Left kidney (tissue), 2 donors: ENCODE measurements around the gene DDB1. TPM values are rescaled to one million over a fixed set of nuclear protein-coding genes. Genes with fewer than 3 reads are reported as not detected.

ENCODE experiments used
- DNase-seq: peaks from one replicate; pipeline ENCODE4 v3.0.0-alpha.2; 2013
- polyA plus RNA-seq: library from polyadenylated mRNA; unstranded; fragments of 120-200 nt; gene quantifications from one replicate; pipeline ENCODE4 v1.2.1, GENCODE V29; 2013; ENCODE audit not compliant: insufficient read length

Gene DDB1
- polyA plus RNA-seq, 1 donor = 230 TPM

DNA sequence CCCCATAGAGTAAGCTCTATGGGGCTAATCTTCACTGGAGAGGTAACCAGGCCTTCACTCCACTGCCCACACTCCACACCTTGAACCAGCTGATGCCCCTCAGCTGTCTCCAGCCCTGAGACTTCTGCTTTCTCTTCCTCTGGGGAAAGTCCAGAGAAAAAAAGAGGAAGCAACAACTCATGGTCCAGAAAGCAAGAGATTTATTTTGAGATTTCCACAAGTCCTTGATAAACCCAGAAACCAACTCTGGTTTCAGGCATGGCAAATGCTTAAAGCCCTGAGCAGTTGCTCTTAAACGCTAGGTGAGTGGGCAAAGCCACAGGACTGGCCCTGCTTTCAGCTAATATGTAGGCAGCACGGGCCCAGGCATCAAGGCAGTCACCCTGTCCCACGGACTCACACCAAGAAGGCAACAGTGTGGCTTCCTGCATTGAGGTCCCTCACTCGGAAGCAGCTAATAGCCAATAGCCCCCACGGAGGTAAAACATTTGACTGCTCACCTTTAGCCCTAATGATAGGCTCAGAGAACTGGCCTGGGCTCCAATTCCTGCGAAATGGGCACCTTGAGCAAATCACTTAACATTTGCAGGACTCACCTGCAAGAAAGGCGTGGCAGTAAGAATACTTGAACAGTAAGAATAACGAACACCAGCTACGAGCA, 24.5 kb upstream of the DDB1 start:
- no peak for DNase-seq

DNA sequence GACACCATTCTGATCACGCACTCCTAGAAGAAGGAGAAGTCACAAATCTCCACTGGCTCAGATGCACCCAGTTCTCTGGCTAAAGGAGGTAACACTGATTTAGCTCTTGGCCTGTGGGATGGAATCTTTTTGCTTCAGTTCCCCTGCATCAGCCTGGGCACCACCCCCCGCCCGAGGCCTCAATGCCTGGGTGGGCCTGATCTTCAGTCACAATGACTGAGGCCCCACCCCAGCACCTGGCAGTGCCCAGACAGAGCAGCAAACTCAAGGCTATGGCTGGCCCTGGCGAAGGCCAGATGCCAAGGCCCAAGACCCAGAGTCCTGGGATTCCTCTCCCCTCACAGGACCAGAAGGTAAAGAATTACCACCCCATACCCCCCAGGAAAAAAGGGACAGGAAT, 23.8 kb upstream of the DDB1 start:
- DNase-seq = no peak

DNA sequence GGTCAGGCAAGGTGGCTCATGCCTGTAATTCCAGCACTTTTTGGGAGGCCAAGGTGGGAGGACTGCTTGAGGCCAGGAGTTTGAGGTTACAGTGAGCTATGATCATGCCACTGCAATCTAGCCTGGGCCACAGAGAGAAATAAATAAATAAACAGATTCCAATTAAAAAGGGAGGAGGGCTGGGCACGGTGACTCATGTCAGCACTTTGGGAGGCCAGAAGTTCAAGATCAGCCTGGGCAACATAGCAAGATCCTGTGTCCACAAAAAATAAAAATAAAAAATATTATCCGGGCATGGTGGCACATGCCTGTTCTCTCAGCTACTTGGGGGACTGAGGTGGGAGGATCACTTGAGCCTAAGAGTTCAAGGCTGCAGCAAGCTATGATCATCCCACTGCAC, 21.3 kb upstream of the DDB1 start:
- no peak for DNase-seq

DNA sequence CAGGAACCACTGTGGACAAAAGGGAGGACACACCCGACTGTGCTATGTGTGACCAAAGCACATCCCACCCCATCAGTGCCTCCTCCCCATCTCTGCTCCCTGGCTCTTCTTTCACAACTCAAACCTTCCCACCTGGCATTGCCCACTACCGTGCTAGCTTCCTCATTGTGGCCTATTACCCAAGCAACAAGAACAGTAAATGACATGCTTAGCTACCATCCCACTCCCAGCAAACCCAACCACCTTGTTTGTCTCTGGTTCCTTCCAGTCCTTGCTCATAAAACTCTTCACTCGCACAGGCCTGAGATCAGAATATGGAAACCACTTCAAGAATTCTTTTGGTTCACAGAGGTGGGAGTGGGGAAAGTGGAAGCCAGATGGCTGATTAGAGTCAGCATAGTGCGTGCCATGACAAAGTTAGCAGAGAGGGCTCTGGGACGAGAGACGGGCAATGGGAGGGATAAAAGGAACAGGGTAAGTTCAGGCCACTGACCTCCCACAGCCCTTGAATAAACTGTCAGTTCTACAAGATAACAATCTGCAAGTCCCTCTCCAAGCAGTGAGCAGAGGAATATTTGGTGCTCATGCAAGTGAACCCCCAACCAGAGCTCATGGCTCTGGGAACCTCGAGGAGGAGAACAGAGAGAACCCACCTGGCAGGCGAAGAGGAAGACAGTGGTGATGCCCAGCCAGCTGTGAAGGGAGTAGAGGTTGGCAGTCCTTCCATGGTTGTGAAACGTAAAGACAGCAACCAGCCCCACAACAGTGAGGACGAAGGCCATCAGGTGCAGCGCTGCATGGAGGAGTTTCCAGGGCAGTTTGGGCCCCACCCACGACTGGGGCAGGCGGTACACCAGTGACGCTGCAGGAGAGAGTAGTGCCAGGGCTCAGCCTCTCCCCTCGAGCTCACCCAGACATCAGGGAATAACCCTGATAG, 20.5 kb upstream of the DDB1 start:
- DNase-seq = no peak

DNA sequence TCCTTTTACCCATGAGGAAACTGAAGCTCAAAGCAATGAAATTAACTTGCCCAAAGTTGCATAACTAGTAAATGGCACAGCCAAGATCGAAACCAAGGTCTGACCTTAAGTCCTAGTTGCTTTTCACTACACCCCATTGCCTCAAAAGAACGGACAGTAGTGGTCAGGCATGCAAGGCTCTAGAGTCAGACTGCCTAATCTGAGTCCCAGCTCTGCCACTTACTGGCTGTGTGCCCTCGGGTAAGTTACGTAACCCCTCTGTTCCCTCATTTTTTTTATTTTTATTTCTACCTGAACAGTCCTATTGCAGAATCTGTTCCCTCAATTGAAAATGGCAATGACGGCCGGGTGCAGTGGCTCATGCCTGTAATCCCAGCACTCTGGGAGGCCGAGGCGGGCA, 19.1 kb upstream of the DDB1 start:
- no peak for DNase-seq

DNA sequence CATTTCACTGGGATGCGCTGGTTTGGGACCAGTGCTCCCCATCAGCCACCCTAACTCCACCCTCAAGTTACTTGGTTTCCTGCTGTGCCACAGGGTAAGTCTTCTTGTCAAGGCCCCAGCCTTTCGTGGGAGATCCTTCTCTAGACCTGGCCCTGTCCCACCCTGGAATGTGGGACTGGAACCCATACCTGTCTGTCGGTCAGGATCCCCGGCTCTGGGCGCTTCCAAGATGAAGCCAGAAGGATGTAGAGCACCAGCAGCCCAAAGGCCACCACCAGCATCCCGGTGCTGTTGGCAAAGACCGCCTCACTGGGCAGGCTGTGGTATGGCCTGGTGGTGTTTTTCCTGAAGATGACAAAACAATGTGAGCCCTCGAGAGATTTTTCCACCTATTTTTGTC, 17.9 kb upstream of the DDB1 start:
- DNase-seq = no peak

DNA sequence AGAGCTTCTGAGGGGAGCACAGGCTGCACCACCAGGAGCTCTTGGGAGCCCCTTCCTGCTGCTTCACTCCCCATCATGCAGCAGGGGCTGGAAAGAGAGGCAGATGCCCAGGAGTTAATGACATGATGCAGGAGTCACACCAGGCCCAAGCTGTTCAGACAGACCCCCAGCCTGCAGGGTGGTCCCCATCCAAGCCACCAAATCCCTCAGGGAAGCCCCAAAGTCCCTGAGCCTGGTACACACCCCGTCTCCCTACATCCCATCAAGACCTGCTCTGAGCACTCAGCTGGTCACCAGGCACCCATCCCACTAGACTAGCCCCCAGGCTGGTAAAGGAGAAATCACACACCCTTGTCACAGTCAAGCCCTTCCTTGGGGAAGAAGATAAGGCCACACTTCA, 17.4 kb upstream of the DDB1 start:
- DNase-seq = no peak

DNA sequence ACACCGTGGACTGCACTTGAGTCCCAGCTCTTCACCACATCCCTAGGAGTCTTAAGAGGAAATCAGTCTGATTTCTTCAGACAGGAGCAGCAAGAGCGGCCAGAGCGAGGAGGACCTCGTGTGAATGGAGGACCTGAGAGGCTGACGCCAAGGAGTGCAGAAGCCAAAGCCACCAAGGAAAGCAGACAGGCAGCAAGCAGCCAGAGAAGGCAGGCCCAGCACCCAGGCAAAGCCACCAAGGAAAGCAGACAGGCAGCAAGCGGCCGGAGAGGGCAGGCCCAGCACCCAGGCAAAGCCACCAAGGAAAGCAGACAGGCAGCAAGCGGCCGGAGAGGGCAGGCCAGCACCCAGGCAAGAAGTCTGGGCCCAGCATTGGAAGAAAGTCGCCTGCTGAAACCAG, 17.0 kb upstream of the DDB1 start:
- DNase-seq = no peak

DNA sequence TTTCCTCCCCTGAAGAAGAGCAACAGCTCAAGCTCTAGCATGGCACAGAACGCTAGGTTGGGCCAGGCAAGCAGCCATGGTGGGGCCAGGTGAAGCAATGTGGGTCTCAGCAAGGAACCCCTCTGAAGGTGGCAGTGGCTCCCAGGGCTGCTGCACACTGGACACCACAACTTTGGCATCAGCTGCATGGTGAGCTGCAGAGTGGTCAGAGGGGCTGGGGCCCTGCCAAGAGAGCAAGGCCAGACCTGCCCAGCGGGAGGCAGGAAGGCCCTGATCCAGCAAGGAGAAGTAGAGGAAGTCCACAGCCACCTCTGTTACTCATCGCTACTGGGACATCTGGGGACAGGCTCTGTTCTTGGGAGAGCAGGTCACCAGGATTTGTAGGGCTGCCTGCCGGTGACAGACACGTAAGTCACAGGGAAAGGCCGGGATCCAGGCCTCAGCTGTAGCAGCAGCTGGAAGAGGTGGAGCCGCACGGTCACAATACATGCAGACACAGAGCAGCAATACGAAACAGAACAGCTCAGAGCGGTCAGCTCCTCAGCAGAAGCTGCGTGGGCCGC, 16.4 kb upstream of the DDB1 start:
- DNase-seq = no peak

DNA sequence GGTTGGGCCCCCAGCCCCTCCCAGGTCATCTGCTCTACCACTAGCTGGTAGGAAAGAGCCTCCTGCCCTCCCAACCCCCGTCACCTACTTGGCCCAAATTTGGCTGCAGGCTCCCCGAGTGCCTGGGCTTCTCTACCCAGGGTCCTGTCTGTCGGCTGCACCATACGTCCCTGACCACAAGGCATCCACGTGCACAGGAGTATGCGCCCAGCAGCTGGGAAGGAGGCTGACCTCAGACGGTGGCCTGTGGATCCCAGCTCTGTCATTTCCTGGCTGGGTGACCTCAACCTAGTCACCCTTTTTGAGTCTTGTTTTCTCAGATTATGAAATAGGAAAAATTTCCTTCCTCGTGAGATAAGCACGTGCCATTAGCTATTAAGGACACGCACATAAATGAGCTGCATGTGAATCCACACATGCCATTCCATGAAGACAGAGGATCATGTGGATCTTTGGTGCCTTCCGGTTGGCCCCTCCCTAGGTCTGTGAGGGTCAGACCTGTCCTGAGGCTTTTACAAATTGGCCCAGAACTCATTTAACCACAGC, 15.1 kb upstream of the DDB1 start:
- DNase-seq = no peak

DNA sequence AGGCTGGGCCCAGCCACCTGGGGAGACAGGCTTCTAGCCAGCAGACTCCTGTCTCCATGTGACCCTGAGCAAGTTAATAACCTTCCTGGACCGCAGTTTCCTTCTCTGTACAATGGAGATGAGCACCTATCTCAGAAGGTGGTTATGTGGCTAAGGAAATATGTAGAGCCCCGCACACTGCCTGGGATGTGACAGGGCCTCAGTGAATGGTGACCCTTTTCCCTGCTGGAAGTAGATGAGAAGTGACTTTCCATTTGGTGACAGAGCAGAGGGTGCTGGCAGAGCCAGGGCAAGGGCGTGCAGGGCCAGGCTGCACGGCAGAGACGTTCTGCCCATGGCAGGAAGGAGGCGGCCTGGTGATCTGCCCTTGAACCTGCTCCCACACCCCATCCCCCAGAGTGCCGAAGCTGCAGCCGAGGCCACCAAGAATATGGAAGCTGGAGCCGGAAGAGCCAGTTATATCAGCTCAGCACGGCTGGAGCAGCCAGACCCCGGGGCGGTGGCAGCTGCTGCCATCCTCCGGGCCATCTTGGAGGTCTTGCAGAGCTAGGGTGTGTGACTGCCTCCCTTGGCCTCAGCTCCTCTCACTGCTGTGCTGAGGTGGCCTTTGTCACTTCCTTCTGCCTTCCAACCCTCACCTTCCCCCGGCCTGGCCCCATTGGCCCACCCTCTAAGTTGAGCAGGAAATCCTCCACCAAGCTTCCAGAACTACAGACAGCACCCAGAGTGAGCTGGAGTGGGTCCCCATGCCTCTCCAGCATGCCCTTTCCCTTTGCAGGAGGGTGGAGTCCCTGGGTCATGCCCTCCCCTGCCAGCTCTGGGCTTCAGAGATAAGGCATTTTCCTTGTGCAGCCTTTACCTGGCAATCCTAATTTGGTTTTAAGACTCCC, 13.3 kb upstream of the DDB1 start:
- no peak for DNase-seq

DNA sequence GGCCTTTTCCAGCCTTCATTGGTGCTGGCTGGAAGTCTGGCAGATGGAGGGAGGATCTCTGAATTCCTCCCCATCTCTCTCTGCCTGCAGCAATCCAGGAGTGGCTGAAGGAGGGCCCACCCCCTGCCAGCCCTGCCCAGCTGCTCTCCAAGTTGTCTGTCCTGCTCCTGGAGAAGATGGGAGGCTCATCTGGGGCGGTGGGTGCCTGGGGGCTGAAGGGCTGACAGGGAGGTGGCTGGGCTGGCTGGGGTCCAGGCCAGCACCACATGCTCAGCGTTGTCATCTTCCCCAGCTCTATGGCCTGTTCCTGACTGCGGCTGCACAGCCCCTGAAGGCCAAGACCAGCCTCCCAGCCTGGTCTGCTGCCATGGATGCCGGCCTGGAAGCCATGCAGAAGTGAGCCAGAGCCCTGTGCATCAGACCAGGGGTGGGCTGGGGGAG, 12.3 kb upstream of the DDB1 start:
- DNase-seq = no peak

DNA sequence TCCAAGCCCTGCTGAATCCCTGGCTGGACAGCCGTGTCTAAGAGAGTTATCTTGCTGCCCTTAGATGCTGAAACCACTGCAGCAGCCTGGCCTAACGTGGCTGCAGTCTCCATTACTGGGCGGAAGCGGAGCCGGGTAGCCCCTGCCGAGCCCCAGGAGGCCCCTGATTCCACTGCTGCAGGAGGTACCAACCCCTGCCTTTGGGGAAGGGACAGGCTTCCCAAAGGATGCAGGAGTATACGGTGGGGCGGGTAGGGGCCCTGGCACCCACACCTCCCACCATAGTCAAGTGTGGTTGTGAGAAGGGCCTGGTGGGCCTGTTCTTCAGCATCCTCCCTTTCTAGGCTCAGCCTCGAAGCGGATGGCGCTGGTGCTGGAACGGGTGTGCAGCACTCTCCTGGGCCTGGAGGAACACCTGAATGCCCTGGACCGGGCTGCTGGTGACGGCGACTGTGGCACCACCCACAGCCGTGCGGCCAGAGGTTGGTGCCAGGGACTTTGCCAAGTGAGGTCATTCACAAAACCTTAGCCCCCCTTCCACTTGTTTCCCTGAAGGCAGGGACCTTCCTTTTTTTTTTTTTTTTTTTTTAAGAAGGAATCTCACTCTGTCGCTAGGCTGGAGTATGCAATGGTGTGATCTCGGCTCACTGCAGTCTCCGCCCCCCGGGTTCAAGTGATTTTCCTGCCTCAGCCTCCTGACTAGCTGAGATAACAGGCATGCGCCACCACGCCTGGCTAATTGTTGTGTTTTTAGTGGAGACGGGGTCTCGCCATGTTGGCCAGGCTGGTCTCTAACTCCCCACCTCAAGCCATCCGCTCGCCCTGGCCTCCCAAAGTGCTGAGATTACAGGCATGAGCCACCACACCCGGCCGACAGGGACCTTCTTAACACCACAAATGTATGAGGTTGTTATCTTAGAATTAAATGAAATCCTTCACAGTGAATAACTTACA, 11.2 kb upstream of the DDB1 start:
- no peak for DNase-seq

DNA sequence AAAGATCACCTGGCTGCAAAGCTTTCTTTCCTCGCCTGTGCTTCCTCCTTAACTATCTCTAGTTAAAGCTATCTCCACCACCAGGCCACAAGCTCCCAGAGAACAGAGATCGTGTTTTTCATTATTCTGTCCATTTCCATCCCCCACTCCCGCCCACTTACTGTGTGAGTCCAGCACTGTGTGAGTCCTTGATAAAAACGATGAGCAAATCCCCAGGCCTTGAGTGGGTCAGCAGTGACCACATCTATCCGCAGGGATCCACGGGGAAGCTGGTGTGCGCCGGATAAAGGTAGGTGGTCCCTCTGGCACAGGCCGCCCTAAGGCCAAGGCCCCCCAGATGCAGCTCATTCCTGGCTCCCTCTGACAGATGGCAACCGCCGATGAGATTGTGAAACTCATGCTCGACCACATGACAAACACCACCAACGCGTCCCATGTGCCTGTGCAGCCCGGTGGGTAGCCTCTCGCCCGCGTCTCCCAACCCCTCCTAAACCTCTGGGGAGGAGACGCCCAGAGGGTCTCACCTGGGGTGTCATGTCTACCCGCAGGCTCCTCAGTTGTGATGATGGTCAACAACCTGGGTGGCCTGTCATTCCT, 9.4 kb upstream of the DDB1 start:
- no peak for DNase-seq

DNA sequence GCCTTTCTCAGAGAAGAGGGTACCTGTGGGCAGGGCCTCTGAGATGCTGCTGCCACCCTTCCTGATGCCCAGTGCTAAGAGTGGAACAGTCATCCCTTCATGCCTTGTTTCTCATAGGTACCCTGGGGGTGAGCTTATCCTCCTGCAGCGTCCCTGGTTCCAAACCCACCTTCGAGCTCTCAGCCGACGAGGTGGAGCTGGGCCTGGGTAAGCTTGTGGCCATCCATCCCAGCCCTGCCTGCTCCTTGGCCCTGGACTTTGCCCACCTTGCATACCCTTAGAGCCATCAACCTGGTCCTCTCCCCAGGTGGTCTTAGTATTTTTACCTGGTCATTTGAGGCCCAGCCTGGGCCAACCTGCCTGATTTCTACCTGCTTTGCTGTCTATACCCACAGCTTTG, 8.8 kb upstream of the DDB1 start:
- no peak for DNase-seq

DNA sequence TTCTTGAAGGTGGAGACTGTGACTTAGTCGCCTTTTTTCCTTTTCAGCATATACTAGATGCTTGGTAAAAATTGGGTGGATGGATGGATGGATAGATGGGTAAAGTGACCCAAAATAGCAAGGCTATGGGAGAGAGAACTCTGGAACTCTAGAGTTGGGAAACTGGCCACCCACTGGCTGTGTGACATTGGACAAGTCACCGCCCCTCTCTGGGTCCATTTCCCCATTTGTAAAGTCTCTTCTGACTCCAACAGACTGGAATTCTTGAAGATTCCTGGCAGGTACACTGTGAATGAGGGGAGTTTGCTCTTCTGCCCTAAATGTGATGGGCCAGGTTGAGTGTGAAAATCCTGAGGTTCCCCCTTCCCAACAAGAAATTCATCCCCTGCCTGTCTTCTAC, 8.1 kb upstream of the DDB1 start:
- no peak for DNase-seq

DNA sequence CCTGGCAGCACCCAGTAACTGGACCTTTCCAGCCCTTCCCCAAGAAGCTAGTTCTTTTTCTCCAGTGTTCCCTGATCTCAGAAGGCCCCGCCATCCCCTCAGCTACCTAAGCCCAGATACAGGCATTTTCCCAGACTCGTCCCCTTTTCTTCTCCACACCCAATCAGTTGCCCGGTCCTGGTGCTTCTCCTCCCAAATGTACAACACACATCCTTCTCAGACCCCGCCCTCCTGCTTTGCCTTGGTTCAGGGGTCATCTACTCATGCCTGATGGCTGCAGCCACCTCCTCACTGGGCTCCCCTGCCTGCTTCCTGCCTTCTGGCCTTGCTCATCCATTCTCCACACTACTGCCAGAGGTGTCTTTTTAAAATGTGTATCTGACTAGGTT, 6.6 kb upstream of the DDB1 start:
- no peak for DNase-seq

DNA sequence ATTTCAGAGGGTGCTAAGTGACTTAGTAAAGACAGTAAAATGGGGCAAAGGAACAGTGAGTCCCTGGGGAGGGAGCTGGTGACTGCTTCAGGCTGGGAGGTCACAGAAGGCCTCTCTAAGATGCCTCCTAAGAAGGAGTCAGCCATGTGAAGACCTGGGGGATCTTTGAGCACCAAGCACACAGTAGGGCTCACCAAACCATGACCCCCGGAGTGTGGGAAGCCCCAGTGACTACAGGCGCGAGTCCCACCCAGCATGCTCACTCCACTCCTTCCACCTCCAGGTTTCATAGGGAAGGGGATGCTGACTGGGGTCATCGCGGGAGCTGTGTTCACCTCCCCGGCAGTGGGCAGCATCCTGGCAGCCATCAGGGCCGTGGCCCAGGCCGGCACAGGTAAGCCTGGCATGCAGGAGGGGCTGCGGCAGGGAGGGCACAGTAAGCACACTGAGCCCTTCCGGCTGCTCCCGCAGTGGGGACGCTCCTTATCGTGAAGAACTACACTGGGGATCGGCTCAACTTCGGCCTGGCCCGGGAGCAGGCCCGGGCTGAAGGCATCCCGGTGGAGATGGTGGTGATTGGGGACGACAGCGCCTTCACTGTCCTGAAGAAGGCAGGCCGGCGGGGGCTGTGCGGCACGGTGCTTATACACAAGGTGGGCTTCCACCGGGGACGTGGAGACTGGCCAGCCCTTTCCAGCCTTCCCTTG, 6.0 kb upstream of the DDB1 start:
- DNase-seq = no peak

DNA sequence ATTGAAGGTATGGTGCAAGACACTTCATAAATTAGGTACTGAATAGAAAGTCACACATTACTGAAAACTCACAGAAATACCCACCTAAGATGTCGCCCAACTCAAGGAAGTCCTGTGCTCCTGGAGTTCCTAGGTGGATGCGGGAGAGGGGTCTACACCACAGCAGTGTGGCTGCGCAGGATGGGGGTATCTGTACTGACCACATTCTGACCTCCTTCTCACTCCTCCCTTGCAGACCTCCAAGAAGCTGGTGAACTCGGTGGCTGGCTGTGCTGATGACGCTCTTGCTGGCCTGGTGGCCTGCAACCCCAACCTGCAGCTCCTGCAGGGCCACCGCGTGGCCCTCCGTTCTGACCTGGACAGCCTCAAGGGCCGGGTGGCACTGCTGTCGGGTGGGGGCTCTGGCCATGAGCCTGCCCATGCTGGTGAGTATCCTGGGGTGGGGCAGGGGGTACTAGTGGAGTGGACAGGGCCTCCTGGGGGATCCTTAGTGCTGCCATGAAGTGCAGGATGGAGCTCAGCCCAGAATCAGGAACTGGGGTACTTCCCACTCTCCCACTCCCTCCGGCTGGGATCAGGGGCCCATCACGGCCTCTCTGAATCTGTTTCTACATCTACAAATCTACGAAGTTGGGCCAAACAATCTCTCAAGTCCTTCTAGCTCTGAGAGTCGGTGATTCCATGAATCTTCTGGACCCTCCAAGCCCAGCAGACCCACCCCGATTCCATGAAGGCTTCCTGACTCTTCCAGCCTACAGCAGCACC, 5.0 kb upstream of the DDB1 start:
- DNase-seq = no peak
